ENCODE measurements around the gene LDLRAD4.
A peak's percentile ranks its signal among the peaks of the same experiment; 100 is the strongest.

Gene LDLRAD4

DNA sequence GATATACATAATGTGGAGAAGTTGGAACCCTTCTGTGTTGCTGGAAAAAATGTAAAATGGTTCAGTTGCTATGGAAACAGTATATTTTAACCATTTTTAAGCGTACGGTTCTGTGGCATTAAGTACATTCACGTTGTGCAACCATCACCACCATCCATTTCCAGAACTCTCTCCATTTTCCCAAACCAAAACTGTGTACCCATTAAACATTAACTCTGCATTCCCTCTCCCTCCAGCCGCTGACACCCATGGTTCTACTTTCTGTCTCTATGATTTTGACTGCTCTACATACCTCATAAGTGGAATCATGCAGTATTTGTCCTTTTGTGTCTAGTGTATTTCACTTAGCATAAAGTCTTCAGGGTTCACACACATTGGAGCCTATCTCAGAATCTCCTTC lies 67.3 kb downstream of the LDLRAD4 start:
- no peak for DNase-seq (ENCODE audit: low read depth)

DNA sequence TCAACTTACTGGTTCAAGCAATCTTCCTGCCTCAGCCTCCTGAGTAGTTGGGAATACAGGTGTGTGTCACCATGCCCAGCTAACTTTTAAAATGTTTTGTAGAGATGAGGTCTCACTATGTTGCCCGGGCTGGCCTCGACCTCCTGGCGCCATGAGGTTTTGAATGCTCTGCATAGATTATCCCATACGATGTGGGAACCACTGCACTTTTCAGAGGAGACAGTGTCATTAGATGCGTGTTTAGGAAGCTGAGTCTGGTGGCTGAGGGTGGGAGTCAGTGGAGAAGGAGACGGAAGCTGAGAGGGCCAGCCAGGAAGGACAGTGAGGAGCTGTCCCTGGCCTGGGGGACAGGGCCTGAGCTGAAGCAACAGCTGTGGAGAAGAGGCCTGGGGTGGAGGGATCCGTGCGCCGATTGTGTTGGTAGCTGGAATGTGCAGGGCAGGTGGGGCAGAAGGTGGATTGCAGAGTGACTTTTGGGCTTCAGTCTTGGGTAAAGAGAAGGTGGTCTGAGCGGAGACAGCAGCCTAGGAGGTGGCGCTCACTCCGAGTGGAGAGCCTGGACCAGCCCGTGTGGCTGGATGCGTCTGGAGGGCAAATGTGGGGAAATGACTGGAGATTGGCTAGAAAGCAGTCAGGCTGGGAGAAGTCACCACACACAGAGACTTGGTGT lies 68.0 kb downstream of the LDLRAD4 start:
- no peak for DNase-seq (ENCODE audit: low read depth)

DNA sequence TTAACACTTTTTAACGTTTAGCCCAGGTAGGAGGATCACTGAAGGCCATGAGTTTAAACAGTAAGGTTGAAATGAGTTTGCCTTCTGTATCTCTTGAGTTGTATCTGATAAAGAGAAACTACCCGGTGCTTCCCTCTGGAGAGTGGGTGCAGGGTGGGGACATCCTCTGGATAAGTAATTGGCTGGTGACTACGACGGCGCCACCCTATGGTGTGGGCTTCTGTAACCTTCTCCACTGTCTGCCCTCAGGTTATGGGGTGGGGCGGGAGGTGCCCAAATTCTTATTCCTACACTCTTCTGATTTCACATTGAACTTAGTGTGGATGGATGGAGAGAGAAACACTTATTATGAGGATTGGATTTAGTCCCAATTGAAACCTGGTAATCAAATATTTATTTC lies 68.8 kb downstream of the LDLRAD4 start:
- DNase-seq (ENCODE audit: low read depth), result no peak

DNA sequence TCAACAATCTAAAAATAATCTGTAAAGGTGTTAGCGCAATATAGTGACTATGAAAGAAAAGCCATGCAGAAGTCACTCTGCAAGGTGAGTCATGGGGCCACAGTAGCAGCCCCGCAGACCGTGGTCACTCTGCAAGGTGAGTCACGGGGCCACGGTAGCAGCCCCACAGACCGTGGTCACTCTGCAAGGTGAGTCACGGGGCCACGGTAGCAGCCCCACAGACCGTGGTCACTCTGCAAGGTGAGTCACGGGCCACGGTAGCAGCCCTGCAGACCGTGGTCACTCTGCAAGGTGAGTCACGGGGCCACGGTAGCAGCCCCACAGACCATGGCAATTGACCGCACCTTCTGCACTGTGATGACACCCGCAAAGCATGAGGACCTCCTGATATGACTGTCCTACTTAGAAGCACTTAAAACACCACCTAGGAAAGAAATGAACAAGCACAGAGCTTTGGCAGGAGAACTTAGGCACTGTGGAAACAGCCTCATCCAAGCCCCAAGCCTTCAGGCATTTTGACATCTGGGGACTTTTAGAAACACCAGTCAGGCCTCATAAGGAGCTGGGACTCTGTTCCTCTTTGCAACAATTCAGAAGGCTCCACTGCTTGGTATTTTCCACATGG lies 70.1 kb downstream of the LDLRAD4 start:
- DNase-seq (ENCODE audit: low read depth), result no peak

DNA sequence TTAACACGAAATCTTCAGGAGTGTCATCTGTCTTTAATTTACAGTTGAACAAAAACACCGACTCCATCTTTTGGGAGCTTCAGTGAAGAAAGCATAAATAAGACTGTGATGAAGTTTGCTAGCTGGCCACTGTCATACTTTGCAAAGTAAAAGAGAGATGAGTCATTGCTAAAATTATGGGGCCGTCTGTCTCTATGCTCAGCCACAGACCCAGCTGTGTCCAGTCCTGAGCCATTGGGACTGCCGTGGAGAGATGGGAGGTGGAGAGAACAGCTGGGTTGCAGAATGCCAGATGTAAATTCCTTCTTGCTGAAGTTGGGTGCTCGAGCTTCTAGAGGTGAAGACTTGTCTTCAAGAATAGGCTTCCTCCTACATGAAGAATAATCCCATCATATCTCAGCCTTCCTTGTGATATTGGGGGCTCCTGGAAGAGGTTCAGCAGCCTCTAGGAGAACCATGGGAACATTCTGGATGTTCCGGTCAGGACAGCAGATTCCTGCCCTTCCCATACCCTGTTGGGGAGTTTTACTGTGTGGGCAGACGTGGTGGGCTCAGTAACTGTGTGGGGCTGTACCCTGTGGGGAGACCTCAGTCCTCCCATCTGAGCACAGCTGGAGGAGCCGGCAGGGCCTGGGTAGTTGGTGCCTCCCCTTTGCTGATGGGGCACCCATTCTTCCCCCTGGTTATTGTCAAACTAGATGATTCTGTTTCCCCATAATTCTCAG lies 71.1 kb downstream of the LDLRAD4 start:
- DNase-seq (ENCODE audit: low read depth), result no peak

DNA sequence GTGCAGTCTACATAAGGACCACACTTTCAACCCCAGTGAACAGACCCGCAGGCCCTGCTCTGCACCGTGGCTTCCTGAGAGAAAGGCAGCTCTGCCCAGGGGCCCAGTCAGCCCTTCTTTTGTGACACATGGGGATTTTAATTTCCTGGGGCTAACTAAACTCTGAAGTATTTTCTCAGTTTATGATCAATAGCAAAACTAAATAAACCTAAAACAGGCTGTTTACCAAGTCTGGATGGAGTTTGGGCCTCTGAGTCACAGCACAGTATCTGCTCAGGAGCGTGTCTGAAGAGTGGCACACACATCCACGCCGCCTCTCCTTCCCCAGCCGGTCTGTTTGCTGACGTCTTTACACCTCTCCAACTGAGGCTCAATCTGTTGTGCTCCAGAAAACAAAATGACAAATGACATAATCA lies 72.3 kb downstream of the LDLRAD4 start:
- peak; percentile 37 for DNase-seq (ENCODE audit: low read depth)

DNA sequence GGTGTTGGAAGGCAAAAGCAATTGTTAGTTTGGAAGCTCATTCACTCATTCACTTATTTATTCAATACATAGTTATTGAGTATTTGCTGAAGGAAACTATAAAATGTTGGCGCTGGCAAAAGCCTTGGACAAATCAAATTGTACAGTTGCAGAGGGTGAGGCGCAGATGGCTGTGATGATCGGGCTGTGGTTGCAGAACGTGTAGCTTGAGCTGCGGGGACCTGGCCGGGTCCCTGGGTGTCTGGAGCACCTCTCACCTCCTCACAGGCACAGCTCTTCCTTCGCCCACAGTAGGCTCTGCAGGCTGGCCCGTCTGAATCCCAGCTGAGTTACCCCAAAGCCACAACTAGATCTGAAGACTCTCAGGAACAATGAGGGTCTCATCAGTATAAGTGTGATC lies 72.7 kb downstream of the LDLRAD4 start:
- DNase-seq (ENCODE audit: low read depth), result no peak

DNA sequence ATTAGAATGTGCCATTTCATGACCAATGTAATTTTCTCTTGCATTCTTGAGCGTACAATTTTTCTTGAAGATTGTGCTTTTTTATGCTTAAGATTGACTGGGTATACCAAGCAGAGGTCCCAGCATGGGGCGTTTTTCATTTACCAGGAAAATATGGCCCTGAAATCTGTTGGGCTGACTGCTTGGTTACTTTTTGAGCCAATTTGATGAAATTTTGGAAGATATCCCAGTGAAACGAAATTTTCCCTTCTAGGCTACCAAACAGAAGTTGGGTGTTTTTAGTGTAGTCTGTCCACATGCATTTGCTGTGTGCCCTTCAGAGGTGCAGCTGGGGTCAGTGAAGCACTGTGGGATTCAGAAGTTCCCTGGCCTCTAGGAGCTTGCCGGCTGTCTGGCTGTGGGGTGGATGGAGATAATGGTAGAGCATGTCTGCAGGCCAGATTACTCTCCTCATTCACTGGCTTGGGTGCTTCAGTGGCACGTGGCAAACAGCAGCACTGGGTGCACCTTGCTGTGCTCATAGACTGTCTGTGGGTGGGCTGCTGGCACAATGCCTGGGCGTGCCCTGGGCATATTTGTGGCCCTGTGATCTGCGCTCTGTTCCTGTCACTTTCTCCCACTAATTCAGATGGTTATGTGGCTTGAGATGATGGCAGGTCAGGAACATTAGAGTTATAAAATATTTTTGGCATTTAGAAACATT lies 73.3 kb downstream of the LDLRAD4 start:
- no peak for DNase-seq (ENCODE audit: low read depth)

DNA sequence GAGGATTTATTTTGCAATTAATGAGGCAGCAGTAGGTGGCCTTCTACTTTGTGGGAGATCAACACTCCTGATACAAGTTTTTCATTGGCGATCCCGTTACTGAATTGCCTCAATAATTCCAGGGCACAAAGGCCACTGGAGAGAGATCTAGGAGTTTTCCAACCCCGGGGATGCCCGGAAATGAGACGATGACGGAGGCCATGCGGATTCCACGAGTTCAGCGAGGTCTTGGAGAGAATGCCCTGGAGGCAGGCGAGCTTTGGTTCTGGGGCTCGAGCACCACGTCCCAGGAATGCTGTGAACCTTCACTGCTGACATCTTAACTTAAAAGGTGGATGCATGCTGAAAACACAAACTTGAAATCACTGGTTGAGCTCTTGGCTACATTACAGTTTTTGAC lies 74.2 kb downstream of the LDLRAD4 start:
- no peak for DNase-seq (ENCODE audit: low read depth)

DNA sequence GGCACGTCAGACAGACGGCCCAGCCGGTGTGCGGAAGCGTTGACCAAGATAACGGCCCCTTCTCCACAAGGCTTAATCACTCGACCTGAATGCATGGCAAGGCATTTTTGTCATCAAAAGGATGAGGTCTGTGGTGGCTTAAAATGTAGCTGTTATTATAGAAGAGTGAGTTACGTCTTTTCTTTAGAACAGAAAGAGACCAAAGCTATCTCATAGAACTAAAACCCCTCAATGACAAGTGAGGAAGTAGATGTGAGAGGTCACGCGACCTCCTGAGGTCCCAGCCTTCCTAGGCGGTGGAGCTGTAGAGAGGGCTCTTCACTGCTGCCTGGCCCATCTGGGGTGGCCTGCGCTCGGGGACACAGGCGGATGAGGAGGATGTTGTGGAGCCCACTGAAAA lies 75.7 kb downstream of the LDLRAD4 start:
- DNase-seq (ENCODE audit: low read depth), result no peak

DNA sequence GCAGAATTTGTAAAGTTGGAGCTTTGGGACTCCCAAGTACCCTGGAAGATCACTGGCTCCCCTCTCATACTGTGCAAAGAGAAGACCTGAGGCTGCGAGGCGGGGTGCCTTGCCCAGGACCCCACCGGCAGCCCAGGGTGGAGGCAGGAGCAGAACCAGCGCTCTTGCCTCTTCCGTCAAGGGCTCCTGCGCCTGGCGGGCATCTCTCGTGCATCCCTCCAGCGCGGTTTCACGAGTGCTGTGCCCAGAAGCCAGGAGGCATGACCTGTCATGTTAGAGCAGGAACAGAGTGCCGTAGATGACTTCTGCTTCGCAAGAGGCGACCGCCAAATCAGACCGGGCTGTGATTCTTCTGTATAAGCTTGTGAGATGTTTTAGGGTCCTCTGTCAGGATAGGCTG lies 77.3 kb downstream of the LDLRAD4 start:
- DNase-seq (ENCODE audit: low read depth), result no peak

DNA sequence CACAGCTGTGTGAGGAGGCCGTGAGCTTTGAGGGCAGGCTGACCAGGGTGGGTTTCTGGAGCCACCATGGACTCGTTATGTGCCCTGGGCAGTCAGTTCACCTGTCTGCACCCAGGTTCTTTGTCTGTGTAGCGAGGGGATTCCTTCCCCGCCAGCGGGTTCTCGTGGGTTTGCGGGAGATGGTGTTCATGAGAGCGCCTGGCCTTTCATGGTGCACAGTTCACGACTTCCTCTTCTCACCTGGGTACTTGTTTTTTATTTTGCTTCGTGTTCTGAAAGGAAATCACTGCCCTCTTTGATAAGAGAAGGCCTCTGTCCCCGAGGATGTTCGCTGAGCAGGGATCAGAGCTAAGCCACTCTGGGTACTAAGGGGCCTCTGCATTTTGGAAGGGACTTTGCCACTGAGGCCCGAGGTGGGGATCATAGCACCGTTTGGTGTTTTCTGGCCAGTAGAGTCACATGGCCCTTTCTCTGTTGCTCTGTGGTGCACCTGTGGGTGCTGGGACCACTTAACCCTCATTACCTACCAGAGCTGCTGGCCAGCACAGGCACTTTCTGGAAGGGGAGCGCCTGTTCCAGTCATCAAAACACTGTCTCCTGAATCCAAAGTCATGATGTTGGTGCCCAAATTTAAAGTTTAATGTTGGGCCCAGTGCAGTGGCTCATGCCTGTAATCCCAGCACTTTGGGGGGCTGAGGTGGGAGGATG lies 78.5 kb downstream of the LDLRAD4 start:
- DNase-seq (ENCODE audit: low read depth), result no peak

DNA sequence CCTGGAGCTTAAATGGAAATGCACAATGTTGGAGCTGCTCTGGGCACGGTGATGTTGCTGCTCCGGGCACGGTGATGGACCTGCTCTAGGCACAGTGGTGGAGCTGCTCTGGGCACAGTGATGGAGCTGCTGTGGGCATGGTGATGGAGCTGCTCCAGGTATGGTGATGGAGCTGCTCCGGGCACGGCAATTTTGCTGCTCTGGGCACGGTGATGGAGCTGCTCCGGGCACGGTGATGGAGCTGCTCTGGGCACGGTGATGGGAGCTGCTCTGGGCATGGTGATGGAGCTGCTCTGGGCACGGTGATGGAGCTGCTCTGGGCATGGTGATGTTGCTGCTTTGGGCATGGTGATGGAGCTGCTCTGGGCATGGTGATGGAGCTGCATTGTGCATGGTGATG lies 79.7 kb downstream of the LDLRAD4 start:
- no peak for DNase-seq (ENCODE audit: low read depth)

DNA sequence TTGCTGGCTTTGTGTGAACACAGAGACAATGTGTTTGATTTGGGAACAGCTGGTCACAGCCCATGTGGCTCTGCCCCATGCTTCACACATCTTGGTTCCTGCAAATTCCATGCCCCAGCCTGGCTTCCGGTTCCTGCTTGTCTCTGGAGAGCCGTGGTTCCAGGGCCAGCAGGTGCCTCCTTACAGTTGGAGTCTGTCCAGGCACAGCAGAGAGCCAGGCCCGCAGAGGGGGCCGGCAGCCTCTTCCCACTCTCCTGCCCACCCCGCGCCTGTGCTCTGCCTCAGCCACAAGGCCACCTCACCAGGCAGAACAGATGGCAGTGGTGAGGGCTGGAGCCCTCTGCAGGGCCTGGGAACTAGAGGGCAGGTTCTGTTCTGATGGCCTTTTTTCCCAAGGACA lies 81.5 kb downstream of the LDLRAD4 start:
- DNase-seq (ENCODE audit: low read depth), result no peak

DNA sequence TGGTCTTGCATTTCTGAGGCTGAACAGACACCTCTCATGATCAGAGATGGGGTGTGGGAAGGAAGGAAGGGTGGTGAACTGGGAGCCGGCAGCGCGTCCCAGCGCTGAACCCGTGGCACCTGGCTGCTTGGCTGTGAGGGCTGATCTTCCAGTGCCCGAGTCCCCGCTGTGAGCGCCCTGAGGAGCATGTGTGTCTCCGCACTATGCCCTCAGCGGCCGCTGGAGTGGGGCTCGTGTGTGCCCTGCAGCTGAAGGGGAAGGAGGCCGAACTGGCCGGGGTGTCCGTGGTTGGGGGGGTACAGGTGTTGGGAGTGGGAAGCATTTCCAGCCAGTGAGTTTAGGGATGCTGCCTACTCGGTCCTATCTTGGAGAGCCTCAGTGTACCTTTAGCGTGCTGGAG lies 82.2 kb downstream of the LDLRAD4 start:
- DNase-seq (ENCODE audit: low read depth), result no peak

DNA sequence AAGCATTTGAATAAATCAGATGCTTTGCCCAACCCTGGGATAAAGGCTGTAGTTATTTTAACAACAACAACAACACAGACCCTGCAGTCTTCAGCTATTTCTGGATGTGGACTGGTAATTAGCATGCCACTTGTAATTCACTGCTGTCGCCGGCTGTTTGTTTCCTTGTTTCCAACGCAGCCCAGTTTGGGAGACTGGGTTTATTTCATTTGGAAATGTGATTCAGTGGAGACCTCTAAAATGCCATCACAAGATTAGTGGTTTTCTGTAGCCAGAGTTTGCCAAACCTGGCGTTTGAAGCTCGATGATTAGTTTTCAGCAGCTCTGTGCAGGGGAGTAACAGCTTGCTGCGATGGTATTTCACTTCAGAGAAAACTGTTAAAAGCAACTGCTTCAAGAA lies 83.5 kb downstream of the LDLRAD4 start:
- no peak for DNase-seq (ENCODE audit: low read depth)

DNA sequence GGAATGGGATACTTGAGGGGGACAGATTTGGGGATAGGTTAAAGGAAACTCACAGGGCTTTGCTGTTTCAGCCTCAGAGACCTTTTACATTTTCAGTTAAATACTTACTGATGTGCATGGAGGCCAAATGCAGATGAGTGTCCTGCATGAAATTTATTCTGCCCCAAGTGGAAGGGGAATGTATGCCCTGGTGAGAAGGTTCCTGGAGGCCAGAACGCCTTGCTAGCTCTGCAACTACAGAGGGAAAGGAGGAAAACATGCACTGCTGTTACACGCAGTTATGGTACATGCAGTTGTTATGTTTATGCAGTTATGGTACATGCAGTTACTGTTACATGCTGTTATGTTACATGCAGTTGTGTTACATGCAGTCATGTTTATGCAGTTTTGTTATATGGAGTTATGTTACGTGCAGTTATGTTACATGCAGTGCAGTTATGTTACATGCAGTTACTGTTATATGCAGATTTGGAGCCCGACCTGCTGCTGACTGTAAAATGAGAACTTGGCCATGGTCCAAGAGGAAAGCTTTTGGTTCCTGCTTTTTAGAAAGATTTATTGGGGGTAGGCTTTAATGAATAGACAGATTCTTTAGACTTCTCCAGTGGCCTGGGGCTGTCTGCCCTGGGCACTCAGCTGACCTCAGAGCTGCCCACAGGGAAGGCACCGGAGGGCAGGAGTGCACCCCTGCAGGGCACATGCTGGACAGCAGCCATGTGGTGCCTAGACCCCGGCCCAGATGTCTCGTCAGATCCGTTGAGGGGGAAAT lies 84.1 kb downstream of the LDLRAD4 start:
- no peak for DNase-seq (ENCODE audit: low read depth)

DNA sequence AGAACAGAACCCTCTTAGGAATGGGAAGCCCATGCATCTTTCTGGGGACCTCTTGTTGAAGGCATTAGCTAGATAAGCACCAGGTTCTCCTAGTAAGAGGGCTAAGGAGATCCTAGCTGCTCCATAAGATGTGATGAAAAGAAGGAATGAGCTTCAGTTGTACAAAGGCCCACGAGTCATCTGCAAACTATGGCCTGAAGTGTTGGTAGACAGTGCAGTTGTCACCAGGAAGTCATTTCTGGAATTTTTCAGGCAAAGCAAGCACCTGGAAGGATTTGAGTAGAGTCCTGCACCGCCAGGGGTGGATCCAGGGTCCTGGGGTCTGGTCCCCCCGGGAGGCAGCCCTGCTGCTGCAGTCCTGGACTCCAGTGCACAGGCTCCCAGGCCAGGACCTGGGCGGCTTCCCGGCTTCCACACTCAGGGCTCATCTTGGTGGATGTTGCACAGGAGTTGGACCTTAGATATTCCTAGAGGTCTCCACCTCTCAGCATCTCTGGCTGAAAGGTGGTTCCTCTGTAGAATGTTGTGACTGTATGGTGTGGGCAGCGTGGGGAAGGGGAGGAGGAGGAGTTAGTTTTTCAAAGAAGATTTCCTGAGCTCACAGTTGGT lies 85.3 kb downstream of the LDLRAD4 start:
- DNase-seq (ENCODE audit: low read depth), result no peak

DNA sequence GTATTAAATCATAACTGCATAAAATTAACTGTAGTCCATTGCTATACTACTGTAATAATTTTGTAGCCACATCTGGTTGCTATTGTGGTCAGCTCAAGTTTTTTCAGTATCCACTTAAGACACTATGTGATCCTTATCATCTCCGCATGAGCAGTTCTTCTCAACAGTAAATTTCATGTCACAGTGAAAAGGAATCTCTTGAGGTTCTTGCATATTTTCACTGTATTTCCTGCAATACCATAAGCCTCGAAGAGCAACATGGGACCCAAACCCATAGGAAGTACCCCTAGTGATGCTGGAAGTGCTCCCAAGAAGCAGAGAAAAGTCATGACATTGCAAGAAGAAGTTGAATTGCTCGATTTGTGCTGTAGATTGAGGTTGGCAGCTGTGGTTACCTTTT lies 86.7 kb downstream of the LDLRAD4 start:
- no peak for DNase-seq (ENCODE audit: low read depth)

DNA sequence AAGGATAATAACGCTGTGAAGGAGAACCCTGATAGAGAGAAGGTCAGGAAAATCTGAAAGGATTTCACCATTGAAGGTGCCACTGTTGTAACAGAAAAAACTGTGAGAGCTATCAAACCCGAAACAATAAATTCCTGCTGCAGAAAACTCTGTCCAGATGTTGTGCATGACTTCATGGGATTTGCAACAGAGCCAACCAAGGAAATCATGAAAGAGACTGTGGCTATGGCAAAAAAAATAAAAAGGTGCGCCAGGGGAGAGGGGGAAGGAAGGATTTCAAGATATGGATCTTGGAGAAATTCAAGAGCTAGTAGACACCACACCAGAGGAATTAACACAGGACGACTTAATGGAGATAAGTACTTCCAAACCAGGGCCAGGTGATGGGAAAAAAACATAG lies 88.0 kb downstream of the LDLRAD4 start:
- DNase-seq (ENCODE audit: low read depth), result no peak

DNA sequence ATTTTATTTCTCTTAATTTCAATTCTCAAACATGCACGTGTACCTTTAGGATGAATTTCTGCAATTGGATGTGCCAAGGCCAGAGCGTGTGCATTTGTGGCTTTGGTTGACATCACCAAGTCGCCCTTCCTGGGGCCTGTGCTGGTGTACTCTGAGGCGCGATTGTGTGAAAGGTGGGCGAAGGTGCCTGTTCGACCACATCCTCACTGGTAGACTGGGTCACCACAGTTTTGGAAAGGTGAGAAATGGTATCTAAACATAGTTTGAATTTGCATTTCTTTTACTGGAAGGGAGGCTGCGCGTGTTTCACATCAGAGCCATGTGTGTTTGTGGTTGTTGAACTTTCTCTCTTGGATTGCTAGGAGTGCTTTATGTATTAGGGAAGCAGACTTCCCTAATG lies 89.8 kb downstream of the LDLRAD4 start:
- DNase-seq (ENCODE audit: low read depth), result no peak

All from T follicular helper cell (primary cell).